ENCODE data around the gene FBXO17.

Gene FBXO17

DNA sequence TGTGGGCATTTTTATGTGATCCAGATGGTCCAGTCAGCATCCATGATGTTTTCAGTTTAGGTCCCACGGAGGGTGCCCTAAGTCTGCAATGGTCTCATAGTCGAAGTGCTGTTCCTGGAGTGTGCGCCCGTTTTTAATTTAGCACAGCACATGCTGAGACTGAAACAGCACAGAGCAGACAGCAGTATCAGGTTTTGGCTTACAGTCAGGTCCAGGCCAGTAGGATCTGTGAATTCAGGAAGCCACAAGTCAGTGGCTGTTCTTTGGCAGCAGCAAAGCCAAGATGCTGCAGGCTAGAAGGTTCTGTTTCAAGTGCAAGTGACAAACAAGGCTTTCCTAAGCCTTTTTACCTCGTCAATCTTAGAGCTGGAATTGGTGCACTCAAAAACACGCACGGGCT is 38.5 kb upstream of the FBXO17 start:
- no peaks in the 10 kb centered on the region for H3K36me3 ChIP-seq (replicated peaks)
- TF ChIP-seq, protein P1, sequence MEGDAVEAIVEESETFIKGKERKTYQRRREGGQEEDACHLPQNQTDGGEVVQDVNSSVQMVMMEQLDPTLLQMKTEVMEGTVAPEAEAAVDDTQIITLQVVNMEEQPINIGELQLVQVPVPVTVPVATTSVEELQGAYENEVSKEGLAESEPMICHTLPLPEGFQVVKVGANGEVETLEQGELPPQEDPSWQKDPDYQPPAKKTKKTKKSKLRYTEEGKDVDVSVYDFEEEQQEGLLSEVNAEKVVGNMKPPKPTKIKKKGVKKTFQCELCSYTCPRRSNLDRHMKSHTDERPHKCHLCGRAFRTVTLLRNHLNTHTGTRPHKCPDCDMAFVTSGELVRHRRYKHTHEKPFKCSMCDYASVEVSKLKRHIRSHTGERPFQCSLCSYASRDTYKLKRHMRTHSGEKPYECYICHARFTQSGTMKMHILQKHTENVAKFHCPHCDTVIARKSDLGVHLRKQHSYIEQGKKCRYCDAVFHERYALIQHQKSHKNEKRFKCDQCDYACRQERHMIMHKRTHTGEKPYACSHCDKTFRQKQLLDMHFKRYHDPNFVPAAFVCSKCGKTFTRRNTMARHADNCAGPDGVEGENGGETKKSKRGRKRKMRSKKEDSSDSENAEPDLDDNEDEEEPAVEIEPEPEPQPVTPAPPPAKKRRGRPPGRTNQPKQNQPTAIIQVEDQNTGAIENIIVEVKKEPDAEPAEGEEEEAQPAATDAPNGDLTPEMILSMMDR (IDR thresholded peaks at IDR 0.05; ENCODE audit: low read depth, low read length, missing control alignments), result no peak
- no peak overlapping the region for H3K4me3 ChIP-seq (ENCODE audit: low read depth, low read length)

DNA sequence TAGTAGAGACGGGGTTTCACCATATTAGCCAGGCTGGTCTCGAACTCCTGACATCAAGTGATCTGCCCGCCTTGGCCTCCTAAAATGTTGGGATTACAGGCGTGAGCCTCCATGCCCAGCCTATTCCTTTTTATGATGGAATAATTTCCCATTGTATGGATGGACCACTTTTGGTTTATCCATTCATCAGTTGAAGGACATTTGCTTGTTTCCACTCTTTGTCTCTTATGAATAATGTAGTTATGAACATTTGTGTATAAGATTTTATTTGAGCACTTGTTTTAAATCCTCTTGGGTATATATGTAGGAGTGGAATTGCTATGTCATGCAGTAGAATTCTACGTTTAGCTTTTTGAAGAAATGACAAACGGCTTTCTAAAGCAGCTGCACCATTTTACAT is 33.5 kb upstream of the FBXO17 start:
- in situ Hi-C loops (cut with HindIII; ENCODE audit: low pct_ligation_motif_present, low sequenced_read_pairs), result no loop called here
- no peak for DNase-seq
- no peaks in the 10 kb centered on the region for H3K27me3 ChIP-seq (replicated peaks)
- TF ChIP-seq, protein P1 (IDR thresholded peaks at IDR 0.05; ENCODE audit: low read depth, low read length, missing control alignments), result no peak
- no peaks in the 10 kb centered on the region for H3K36me3 ChIP-seq (replicated peaks)
- no peak overlapping the region for H3K4me3 ChIP-seq (ENCODE audit: low read depth, low read length)
- H3K27ac ChIP-seq, result no peak overlapping the region

More for the DNA sequence above, 38.5 kb upstream of the FBXO17 start:
- in situ Hi-C loops (cut with HindIII; ENCODE audit: low pct_ligation_motif_present, low sequenced_read_pairs), result no loop called here
- no peaks in the 10 kb centered on the region for H3K27me3 ChIP-seq (replicated peaks)
- DNase-seq, result no peak
- H3K27ac ChIP-seq, result no peak overlapping the region

DNA sequence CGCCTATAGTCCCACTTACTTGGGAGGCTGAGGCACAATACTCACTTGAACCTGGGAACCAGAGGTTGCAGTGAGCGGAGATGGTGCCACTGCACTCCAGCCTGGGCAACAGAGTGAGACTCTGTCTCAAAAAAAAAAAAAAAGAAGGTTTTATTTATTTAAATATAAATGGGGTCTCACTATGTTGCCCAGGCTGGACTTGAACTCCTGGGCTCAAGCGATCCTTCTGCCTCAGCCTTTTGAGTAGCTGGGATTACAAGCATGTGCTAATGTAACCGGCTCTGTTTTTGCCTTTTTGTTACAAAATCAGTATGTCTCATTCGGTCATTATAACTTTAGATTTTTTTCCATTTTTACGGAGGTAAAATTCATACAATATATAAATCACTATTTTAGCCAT is 32.6 kb upstream of the FBXO17 start:
- TF ChIP-seq, protein P1 (IDR thresholded peaks at IDR 0.05; ENCODE audit: low read depth, low read length, missing control alignments), result no peak
- Histone ChIP-seq H3K27ac (no peak overlapping the region), H3K27me3 (replicated peaks) (no peaks in the 10 kb centered on the region), H3K4me3 (ENCODE audit: low read depth, low read length) (no peak overlapping the region), H3K36me3 (replicated peaks) (no peaks in the 10 kb centered on the region)
- in situ Hi-C loops (cut with HindIII; ENCODE audit: low pct_ligation_motif_present, low sequenced_read_pairs), result no loop called here
- no peak for DNase-seq

DNA sequence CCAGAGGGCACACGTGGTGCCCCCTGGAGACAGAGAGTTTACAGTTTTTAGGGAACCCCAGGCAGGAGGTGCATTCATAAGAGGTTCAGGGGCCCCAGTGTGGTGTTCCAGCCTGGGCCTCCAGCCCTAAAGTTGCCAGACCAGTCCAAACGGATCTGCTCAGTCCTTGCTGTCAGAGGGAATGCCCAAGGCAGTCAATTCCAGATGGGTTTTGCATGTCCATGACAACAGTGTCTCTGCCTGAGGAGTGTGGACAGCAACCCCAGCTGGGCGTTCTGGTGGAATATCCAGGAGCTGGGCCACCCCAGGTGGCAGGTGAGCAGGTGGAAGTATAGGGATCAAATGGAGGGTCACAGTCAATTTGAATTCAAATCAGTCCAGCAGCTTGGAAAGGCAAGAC is 31.6 kb upstream of the FBXO17 start:
- Histone ChIP-seq H3K27ac (no peak overlapping the region), H3K27me3 (replicated peaks) (no peaks in the 10 kb centered on the region), H3K4me3 (ENCODE audit: low read depth, low read length) (no peak overlapping the region), H3K36me3 (replicated peaks) (no peaks in the 10 kb centered on the region)
- no peak for DNase-seq
- TF ChIP-seq, protein P1 (IDR thresholded peaks at IDR 0.05; ENCODE audit: low read depth, low read length, missing control alignments), result no peak
- in situ Hi-C loops (cut with HindIII; ENCODE audit: low pct_ligation_motif_present, low sequenced_read_pairs), result no loop called here

DNA sequence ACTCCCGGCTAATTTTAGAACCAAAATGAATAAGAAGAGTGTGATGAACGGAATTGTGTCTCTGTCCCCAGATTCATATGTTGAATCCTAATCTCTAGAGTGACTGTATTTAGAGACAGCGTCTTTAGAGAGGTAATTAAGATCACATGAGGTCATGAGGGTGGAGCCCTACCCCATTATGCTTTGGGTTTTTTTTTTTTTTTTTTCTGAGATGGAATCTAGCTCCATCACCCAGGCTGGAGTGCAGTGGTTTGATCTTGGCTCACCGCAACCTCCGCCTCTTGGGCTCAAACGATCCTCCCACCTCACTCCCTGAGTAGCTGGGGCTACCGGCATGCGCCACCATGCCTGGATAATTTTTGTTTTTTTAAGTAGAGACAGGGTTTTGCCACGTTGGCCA is 28.9 kb upstream of the FBXO17 start:
- H3K27ac ChIP-seq, result no peak overlapping the region
- TF ChIP-seq, protein P1 (IDR thresholded peaks at IDR 0.05; ENCODE audit: low read depth, low read length, missing control alignments), result no peak
- no peak for DNase-seq
- H3K4me3 ChIP-seq (ENCODE audit: low read depth, low read length), result no peak overlapping the region
- in situ Hi-C loops (cut with HindIII; ENCODE audit: low pct_ligation_motif_present, low sequenced_read_pairs), result no loop called here
- H3K27me3 ChIP-seq (replicated peaks), result no peaks in the 10 kb centered on the region
- H3K36me3 ChIP-seq (replicated peaks), result no peaks in the 10 kb centered on the region

DNA sequence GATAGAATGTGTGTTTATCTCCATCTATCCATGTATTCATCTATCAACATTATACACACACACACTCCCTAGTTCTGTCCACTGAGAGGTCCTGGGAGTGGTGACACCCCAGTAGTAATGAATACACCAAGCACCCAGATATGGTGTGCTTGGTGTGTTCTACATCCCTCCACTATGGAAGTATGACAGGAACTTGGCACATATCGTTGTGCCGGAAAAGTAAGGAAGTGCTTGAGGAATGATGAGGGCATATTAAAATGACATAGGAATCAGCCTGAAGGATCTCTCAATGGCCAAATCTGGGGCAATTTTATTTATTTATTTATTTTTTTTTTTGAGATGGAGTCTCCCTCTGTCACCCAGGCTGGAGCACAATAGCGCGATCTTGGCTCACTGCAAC is 28.3 kb upstream of the FBXO17 start:
- no peak for DNase-seq
- Histone ChIP-seq H3K4me3 (ENCODE audit: low read depth, low read length) (no peak overlapping the region), H3K27me3 (replicated peaks) (no peaks in the 10 kb centered on the region), H3K36me3 (replicated peaks) (no peaks in the 10 kb centered on the region), H3K27ac (no peak overlapping the region)
- TF ChIP-seq, protein P1 (IDR thresholded peaks at IDR 0.05; ENCODE audit: low read depth, low read length, missing control alignments), result no peak
- in situ Hi-C loops (cut with HindIII; ENCODE audit: low pct_ligation_motif_present, low sequenced_read_pairs), result no loop called here
